ENCODE measurements around the gene GNLY. TPM values are rescaled to one million over a fixed set of nuclear protein-coding genes. Genes with fewer than 3 reads are reported as not detected.
"Not testable (repeated sequence)": the region's sequence is repeated elsewhere in the genome, so short reads cannot be mapped to it uniquely, and the experiment has no call there.

GNLY gene
- total and polyA plus RNA-seq, 9 of the 15 experiments (the other 6 are each of a cell fraction or from before 2014, with no cell fraction given) = not detected

- POLR2A ChIA-PET = interaction anchor here (1.0 to 3.4 kb wide), 2 partner anchors 10 to 24 kb away, joined by 3 to 17 read pairs; no protein-coding TSS in a partner anchor
- no peak for ATAC-seq
- no peak overlapping the region for H2AFZ ChIP-seq (ENCODE audit: low read depth, low read length)
- DNase-seq (ENCODE audit: extremely low read depth in 1 of 4, low spot score in 3 of 4) = no peak
- no peaks in the 10 kb centered on the region for H3K9me3 ChIP-seq (replicated peaks; ENCODE audit: control insufficient read depth, insufficient read depth, low read depth, low read length)
- peak overlapping the region in 1 of 2 experiments; percentile 29; a peak in 1 of 4 replicates for H3K9ac ChIP-seq (ENCODE audit: insufficient read depth in 1 of 2, low read depth in 2 of 2, low read length in 2 of 2)
- 76% methylated on average over 9 of the region's 13 CpGs for WGBS (ENCODE audit: insufficient coverage, low coverage, missing lambda C conversion rate)
- intact Hi-C loops (cut with micrococcal nuclease) = no loop called here
- CTCF ChIA-PET (ENCODE audit: low intra/inter-chr PET ratio) = no interaction called here
- FAIRE-seq = no peak
- H3K9me1 ChIP-seq (ENCODE audit: control insufficient read depth, insufficient read depth, low read length) = peaks cover 3% of the 10 kb centered on the region
- H3K4me3 ChIP-seq = no peak overlapping the region
- H3K36me3 ChIP-seq (ENCODE audit: control insufficient read depth, insufficient read depth, low read length) = peaks cover 5% of the 10 kb centered on the region; the same call in 1 of the 3 replicates
- BruUV-seq (replicated peaks) = no TSS peak
- H3K27me3 ChIP-seq (ENCODE audit: control insufficient read depth in 2 of 2, insufficient read depth in 2 of 2, low read length in 2 of 2) = no peaks in the 10 kb centered on the region
- in situ Hi-C loops (cut with MboI) = no loop called here
- peaks cover 3 to 12% of the 10 kb centered on the region in 2 experiments; a peak in 3 of 5 replicates for H3K4me1 ChIP-seq (replicated peaks in 1 of 2; ENCODE audit: control insufficient read depth in 2 of 2, insufficient read depth in 2 of 2, low read length in 2 of 2)
- H3K79me2 ChIP-seq (ENCODE audit: control insufficient read depth, insufficient read depth, low read length) = no peaks in the 10 kb centered on the region
- TF ChIP-seq HDGF (IDR thresholded peaks at IDR 0.05) = no peak
- no peak for TF ChIP-seq TAF7 (tag; IDR thresholded peaks at IDR 0.05)
- no peak for TF ChIP-seq ZNF318 (IDR thresholded peaks at IDR 0.05; ENCODE audit: borderline replicate concordance in 1 of 2, low read depth in 1 of 2)
- H4K20me1 ChIP-seq (replicated peaks; ENCODE audit: control insufficient read depth, insufficient read depth, low read length) = 0 out of 2 replicates have a peak, but pooled peaks cover 5% of the 10 kb centered on the region
- H3K4me2 ChIP-seq (ENCODE audit: insufficient read depth, low read length) = no peak overlapping the region
- H3K27ac ChIP-seq (ENCODE audit: extremely low read depth, low read depth, low read length) = no peak overlapping the region
Measured at GRCh38 chr2:85659324-85659981, 34.7 kb upstream of the GNLY start.

- ChIA-PET POLR2A (interaction anchor here (0.5 to 3.4 kb wide), 2 partner anchors 11 to 79 kb away, joined by 3 to 17 read pairs; no protein-coding TSS in a partner anchor), CTCF (ENCODE audit: low intra/inter-chr PET ratio) (interaction anchor here (0.7 kb wide), 1 partner anchor 47 kb away, joined by 4 read pairs; no protein-coding TSS in a partner anchor)
- H3K4me2 ChIP-seq (ENCODE audit: insufficient read depth, low read length); H3K4me3 ChIP-seq; H3K9ac ChIP-seq (ENCODE audit: insufficient read depth in 1 of 2, low read depth in 2 of 2, low read length in 2 of 2); DNase-seq (ENCODE audit: extremely low read depth in 1 of 4, low spot score in 3 of 4); H3K27me3 ChIP-seq (ENCODE audit: control insufficient read depth in 2 of 2, insufficient read depth in 2 of 2, low read length in 2 of 2); H3K27ac ChIP-seq (ENCODE audit: extremely low read depth, low read depth, low read length); H3K9me3 ChIP-seq (replicated peaks; ENCODE audit: control insufficient read depth, insufficient read depth, low read depth, low read length); intact Hi-C loops (cut with micrococcal nuclease); H3K79me2 ChIP-seq (ENCODE audit: control insufficient read depth, insufficient read depth, low read length); H4K20me1 ChIP-seq (replicated peaks; ENCODE audit: control insufficient read depth, insufficient read depth, low read length); ATAC-seq; H3K36me3 ChIP-seq (ENCODE audit: control insufficient read depth, insufficient read depth, low read length); FAIRE-seq; BruUV-seq (replicated peaks); in situ Hi-C loops (cut with MboI); H2AFZ ChIP-seq (ENCODE audit: low read depth, low read length); H3K9me1 ChIP-seq (ENCODE audit: control insufficient read depth, insufficient read depth, low read length): not testable (repeated sequence)
- WGBS (ENCODE audit: insufficient coverage, low coverage, missing lambda C conversion rate) = 94% methylated on average over 8 of the region's 11 CpGs
- H3K4me1 ChIP-seq (replicated peaks in 1 of 2; ENCODE audit: control insufficient read depth in 2 of 2, insufficient read depth in 2 of 2, low read length in 2 of 2) = peaks cover 3 to 12% of the 10 kb centered on the region in 2 experiments; a peak in 3 of 5 replicates
Measured at GRCh38 chr2:85660301-85660700, 33.9 kb upstream of the GNLY start.
